Naive thymus-derived CD8-positive, alpha-beta T cell (primary cell): ENCODE data around the gene ATP6V0A1. TPM values are rescaled to one million over a fixed set of nuclear protein-coding genes. Genes with fewer than 3 reads are reported as not detected.

ENCODE experiments used
- ATAC-seq, 2 donors: fragments of 150-1000 bp; cut with Tn5 transposase in 1 of 2; sonication (Bioruptor Pico), chemical (Tn5 transposase) in 1 of 2; 1 replicate in 1 of 2; 2 replicates in 1 of 2; pipeline ENCODE4 v1.10.0; 2021; ENCODE audit warnings: mild to moderate bottlenecking in 2 of 2, moderate library complexity in 2 of 2
- POLR2A ChIA-PET: fragments of 350-600 bp; sonication (Branson Sonifier 250); formaldehyde crosslinking; loops from one replicate; lab custom pipeline; 2021; ENCODE audit warnings: antibody characterized with exemption; lab: Charles Lee
- DNase-seq, 10 donors: peaks; one replicate each; pipeline versions ENCODE4 v3.0.0 to v3.0.0-alpha.2; 2020 to 2022
- H3K27ac Mint-ChIP-seq, 10 donors: one replicate each; pipeline ENCODE4 v1.8.0; 2020 to 2022; ENCODE audit warnings: mild to moderate bottlenecking in 10 of 10, mixed read lengths in 10 of 10, moderate library complexity in 4 of 10, inconsistent platforms in 1 of 10
- H3K27me3 Mint-ChIP-seq, 5 donors: one replicate each; pipeline ENCODE4 v1.8.0; 2021 to 2022; ENCODE audit warnings: mixed read lengths in 5 of 5
- H3K36me3 Mint-ChIP-seq, 3 donors: one replicate each; pipeline ENCODE4 v1.8.0; 2020 to 2022; ENCODE audit warnings: mixed read lengths in 3 of 3, mild to moderate bottlenecking in 2 of 3, inconsistent platforms in 1 of 3
- H3K4me1 Mint-ChIP-seq, 4 donors: one replicate each; pipeline ENCODE4 v1.8.0; 2021 to 2022; ENCODE audit warnings: mixed read lengths in 4 of 4
- H3K4me3 Mint-ChIP-seq, 10 donors: one replicate each; pipeline ENCODE4 v1.8.0; 2020 to 2022; ENCODE audit warnings: mild to moderate bottlenecking in 10 of 10, mixed read lengths in 10 of 10, moderate library complexity in 6 of 10, inconsistent platforms in 1 of 10
- H3K9me3 Mint-ChIP-seq, 9 donors: one replicate each; pipeline ENCODE4 v1.8.0; 2020 to 2022; ENCODE audit warnings: mixed read lengths in 9 of 9, mild to moderate bottlenecking in 3 of 9, inconsistent platforms in 1 of 9, moderate library complexity in 1 of 9
- polyA plus RNA-seq, 3 donors: library from polyadenylated mRNA; unstranded; fragments of 300-500 nt; fragmentation: Illumina TruSeq; gene quantifications; one replicate each; pipeline ENCODE4 v1.2.3, GENCODE V29; 2021
- total RNA-seq, 8 experiments: library from RNA in 2 of 8; stranded (reverse) in 2 of 8; gene quantifications; one replicate each; pipeline ENCODE4 v1.2.3 and lab custom pipeline; 2021 to 2026

Gene ATP6V0A1
- total and polyA plus RNA-seq, 5 experiments from 2014 or later: 4.1 to 19.1 (median 12.6) TPM

DNA sequence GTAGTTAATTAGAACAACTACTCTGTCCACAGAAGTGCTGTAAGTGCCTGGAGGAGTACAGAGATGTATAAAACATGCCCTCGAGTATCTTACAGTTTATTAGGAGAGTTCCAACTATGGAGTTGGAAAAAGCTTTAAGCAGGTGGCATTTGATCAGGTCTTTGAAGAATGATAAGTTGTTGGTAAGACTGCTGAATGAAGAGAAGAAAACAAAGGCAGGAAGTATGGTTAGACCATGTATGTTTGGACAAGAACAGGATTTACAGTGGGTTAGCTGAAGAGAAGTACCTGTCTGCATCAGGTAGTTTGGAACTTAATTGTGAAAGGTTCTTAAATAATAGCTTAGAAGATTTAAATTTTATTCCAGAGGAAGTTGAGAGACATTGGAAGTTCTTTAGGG is 29.4 kb downstream of the ATP6V0A1 start:
- Mint-ChIP-seq H3K27me3 (peaks cover 0 to 10% (median 0%) of the 10 kb centered on the region in 5 donors), H3K4me1 (peaks cover 17 to 44% (median 38%) of the 10 kb centered on the region in 4 donors), H3K9me3 (no peaks in the 10 kb centered on the region), H3K27ac (peak overlapping the region in 5 of 10 donors; percentile 1 to 57 (median 7)), H3K36me3 (peaks cover 0 to 20% (median 14%) of the 10 kb centered on the region in 3 donors), H3K4me3 (peak overlapping the region in 8 of 10 donors; percentile 31 to 76 (median 58))
- no peak for ATAC-seq
- DNase-seq: peak in 3 of 10 donors; percentile 6 to 16 (median 13)
- POLR2A ChIA-PET: no interaction called here

DNA sequence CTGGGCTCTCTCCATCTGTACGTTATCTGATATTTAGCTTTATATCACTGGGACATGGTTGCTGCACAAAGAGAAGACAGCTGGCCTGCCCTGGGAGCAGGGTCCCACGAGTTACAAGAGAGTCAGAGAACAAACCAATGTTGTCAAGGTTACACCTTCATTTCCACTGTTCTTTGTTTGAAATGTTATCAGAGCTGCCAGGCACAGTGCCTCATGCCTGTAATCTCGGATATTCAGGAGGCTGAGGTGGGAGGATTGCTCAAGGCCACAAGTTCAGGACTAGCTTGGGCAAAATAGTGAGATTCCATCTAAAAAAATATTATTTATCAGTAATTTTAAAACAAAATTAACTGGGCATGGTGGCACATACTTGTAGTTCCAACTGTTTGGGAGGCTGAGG is 34.6 kb downstream of the ATP6V0A1 start:
- Mint-ChIP-seq H3K4me3 (no peak overlapping the region), H3K27me3 (peaks cover 0 to 10% (median 0%) of the 10 kb centered on the region in 5 donors), H3K4me1 (peaks cover 10 to 20% (median 19%) of the 10 kb centered on the region in 4 donors), H3K9me3 (no peaks in the 10 kb centered on the region), H3K27ac (no peak overlapping the region), H3K36me3 (peaks cover 0 to 40% (median 29%) of the 10 kb centered on the region in 3 donors)
- DNase-seq (no peak), ATAC-seq (no peak)
- POLR2A ChIA-PET: no interaction called here

DNA sequence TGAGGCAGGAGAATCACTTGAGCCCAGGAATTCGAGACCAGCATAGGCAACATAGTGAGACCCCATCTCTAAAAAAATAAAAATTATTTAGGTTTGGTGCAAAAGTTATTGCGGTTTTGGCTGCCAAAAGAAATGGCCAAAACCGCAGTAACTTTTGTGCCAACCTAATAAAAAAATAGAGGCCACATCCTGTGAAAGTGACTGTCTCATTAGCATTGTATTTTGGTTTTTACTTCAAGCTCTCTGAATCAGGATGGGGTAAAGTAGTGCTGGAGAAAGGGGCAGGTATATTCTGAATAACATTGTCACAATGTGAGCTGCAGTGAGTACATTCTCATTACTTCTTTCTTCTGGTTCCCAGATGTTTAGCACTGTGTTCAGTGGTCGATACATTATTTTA is 36.0 kb downstream of the ATP6V0A1 start:
- DNase-seq: no peak
- Mint-ChIP-seq H3K4me1 (peaks cover 5 to 12% (median 9%) of the 10 kb centered on the region in 4 donors), H3K9me3 (no peaks in the 10 kb centered on the region), H3K4me3 (no peak overlapping the region), H3K36me3 (peaks cover 0 to 42% (median 29%) of the 10 kb centered on the region in 3 donors), H3K27me3 (peaks cover 0 to 4% (median 0%) of the 10 kb centered on the region in 5 donors), H3K27ac (peak overlapping the region in 1 of 10 donors; percentile 35)
- POLR2A ChIA-PET: interaction anchor here (0.7 kb wide), 2 partner anchors 14 to 54 kb away, joined by 3 to 4 read pairs; no protein-coding TSS in a partner anchor
- ATAC-seq: no peak

DNA sequence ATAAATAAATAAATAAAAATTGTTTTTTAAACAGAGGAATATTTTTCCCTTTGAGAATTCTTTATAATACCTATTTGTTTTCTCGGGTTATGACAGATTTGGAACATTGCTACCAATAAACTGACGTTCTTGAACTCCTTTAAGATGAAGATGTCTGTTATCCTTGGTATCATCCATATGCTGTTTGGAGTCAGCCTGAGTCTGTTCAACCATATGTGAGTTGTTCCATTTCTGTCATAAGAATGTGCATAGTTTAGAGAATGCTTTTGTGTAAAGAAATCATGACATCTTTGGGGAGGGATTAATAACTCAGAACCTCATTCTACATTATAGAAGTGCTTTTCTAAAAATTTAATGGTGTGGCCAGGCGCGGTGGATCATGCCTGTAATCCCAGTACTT is 40.1 kb downstream of the ATP6V0A1 start:
- POLR2A ChIA-PET: interaction anchor here (0.7 kb wide), 1 partner anchor 217 kb away, joined by 3 read pairs; no protein-coding TSS in a partner anchor
- Mint-ChIP-seq H3K4me3 (no peak overlapping the region), H3K27ac (no peak overlapping the region)

DNA sequence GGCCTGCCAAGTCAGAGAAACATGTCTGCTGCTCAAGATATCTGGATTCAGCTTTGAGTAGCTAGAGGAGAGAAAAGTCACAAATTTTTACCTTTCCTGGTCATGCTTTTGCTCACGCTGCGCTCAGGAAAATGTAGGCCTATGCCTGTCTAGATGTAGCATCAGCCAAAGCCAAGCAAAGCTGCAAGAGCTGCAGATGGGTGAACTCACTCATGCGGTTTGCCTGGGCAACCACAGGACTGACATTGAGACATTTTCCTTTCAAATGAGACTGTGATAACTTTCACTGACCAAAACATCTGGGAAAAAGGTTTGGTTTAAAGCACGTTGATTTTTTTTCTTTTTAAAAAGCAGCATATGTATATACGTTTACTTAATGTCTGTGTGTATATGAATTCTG is 43.4 kb downstream of the ATP6V0A1 start:
- DNase-seq (no peak), ATAC-seq (no peak)
- Mint-ChIP-seq H3K4me1 (no peaks in the 10 kb centered on the region), H3K36me3 (peaks cover 0 to 47% (median 15%) of the 10 kb centered on the region in 3 donors), H3K4me3 (no peak overlapping the region), H3K9me3 (no peaks in the 10 kb centered on the region), H3K27ac (no peak overlapping the region), H3K27me3 (no peaks in the 10 kb centered on the region)
- POLR2A ChIA-PET: no interaction called here

More for the DNA sequence above, 40.1 kb downstream of the ATP6V0A1 start:
- no peaks in the 10 kb centered on the region for H3K9me3 Mint-ChIP-seq
- H3K4me1 Mint-ChIP-seq: peaks cover 2 to 11% (median 7%) of the 10 kb centered on the region in 4 donors
- peaks cover 0 to 1% (median 0%) of the 10 kb centered on the region in 5 donors for H3K27me3 Mint-ChIP-seq
- DNase-seq (no peak), ATAC-seq (no peak)
- peaks cover 0 to 66% (median 31%) of the 10 kb centered on the region in 3 donors for H3K36me3 Mint-ChIP-seq

DNA sequence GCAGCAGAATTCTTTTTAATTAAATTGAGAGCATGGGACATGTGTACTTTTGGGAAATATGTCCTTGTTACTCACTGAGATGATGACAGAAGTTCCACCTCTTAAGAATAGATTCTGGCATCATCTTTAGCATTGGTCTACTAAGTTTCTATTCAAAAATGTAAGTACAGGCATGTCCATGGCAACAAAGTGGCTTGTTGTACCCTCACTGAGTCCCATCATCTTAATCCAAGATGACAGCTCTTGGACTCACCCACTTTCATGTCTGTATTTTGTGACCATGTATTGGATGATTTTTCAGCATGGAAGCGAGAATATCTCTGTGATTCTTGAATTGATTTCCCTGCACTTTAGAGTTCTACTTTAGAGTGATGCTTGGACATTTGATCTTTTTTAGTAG is 44.2 kb downstream of the ATP6V0A1 start:
- no peaks in the 10 kb centered on the region for H3K27me3 Mint-ChIP-seq
- H3K9me3 Mint-ChIP-seq: no peaks in the 10 kb centered on the region
- no peak for ATAC-seq
- no peak overlapping the region for H3K4me3 Mint-ChIP-seq
- POLR2A ChIA-PET: no interaction called here
- peaks cover 0 to 50% (median 19%) of the 10 kb centered on the region in 3 donors for H3K36me3 Mint-ChIP-seq
- no peak for DNase-seq
- H3K27ac Mint-ChIP-seq: no peak overlapping the region
- no peaks in the 10 kb centered on the region for H3K4me1 Mint-ChIP-seq

DNA sequence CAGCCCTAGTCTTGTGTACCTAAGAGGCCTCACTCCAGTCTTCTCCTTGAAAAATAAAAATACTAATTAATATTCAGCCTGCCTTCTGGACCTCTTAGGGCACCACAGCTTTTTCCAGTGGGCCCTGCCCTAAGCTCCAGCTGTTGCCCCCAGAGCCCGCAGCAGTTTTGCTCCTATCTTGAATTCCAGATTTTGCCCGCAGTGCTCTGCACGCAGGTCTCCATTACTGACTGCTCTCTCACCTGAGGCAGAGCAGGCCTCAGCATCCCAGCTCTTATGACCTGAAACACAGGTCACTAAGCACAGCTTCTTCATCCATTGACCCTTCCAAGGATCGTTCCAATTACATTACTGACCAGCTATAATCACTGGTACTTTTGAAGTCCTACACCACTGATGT is 49.0 kb downstream of the ATP6V0A1 start:
- H3K27me3 Mint-ChIP-seq: no peaks in the 10 kb centered on the region

DNA sequence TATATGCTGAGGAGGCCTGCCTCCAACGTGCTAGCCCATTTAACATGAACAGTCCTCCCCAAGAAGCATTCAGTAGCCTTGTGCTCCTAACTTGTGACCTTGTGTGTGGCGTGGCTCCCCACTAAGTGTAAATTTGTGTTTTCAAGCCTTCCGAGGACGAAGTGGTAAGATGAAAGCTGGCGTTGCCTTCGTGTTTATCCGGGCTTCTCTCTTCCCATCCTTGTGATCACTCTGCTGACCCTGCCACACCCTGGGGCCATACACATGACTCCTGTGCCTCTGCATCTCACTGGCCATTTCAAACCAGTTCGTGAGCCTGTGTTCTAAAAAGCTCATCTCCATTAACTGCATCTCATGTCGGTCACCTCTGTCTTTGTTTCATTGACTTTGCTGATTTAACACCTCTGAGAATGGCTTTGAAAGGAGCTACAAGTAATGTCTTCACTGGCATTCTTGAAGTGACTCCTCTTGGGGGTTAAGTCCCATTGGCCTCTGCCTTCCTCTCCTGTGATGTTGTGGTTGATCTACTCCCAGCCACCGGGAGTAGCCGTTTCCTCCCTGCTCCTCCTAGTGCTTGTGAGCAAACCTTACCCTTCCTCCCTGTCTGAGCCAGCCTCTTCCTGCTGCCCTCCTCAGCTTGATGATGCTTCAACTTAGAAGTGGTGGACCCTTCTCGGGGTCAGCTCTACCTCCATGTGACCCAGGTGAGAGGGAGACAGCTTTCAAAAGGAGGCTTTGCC is 49.9 kb downstream of the ATP6V0A1 start:
- H3K27me3 Mint-ChIP-seq: no peaks in the 10 kb centered on the region

More for the DNA sequence above, 49.0 kb downstream of the ATP6V0A1 start:
- H3K4me1 Mint-ChIP-seq: peaks cover 0 to 9% (median 6%) of the 10 kb centered on the region in 4 donors
- H3K27ac Mint-ChIP-seq: peak overlapping the region in 2 of 10 donors; percentile 15 to 17
- H3K36me3 Mint-ChIP-seq: peaks cover 0 to 34% (median 10%) of the 10 kb centered on the region in 3 donors
- no peak for DNase-seq
- H3K4me3 Mint-ChIP-seq: no peak overlapping the region
- POLR2A ChIA-PET: no interaction called here
- H3K9me3 Mint-ChIP-seq: no peaks in the 10 kb centered on the region
- no peak for ATAC-seq

DNA sequence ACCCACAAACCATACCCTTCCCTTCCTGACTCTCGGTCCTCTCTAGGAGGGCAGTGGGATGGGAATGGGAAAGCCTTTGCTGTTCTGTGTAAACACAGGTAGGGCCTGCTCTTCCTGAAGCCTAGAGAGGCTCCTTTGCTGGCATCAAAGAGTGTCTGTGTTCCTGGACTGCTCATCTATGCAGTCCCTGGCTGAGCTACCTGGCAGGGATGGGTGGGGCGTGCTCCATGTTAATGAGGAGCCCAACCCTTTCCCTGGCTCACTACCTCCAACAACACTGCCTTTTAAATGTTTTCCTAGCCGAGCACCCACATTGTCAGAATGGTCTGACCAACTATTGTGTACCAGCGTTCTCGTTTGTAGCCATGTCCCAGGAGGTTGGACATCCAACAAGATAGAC is 50.7 kb downstream of the ATP6V0A1 start:
- DNase-seq (no peak), ATAC-seq (no peak)
- Mint-ChIP-seq H3K27ac (no peak overlapping the region), H3K36me3 (peaks cover 0 to 20% (median 10%) of the 10 kb centered on the region in 3 donors), H3K4me3 (no peak overlapping the region), H3K27me3 (no peaks in the 10 kb centered on the region), H3K4me1 (peaks cover 0 to 9% (median 6%) of the 10 kb centered on the region in 4 donors), H3K9me3 (no peaks in the 10 kb centered on the region)
- POLR2A ChIA-PET: no interaction called here

More for the DNA sequence above, 49.9 kb downstream of the ATP6V0A1 start:
- peak overlapping the region in 2 of 10 donors; percentile 58 to 77 for H3K27ac Mint-ChIP-seq
- H3K36me3 Mint-ChIP-seq: peaks cover 0 to 27% (median 10%) of the 10 kb centered on the region in 3 donors
- DNase-seq: no peak
- POLR2A ChIA-PET: no interaction called here
- no peak overlapping the region for H3K4me3 Mint-ChIP-seq
- H3K9me3 Mint-ChIP-seq: no peaks in the 10 kb centered on the region
- no peak for ATAC-seq
- H3K4me1 Mint-ChIP-seq: peaks cover 0 to 9% (median 6%) of the 10 kb centered on the region in 4 donors

DNA sequence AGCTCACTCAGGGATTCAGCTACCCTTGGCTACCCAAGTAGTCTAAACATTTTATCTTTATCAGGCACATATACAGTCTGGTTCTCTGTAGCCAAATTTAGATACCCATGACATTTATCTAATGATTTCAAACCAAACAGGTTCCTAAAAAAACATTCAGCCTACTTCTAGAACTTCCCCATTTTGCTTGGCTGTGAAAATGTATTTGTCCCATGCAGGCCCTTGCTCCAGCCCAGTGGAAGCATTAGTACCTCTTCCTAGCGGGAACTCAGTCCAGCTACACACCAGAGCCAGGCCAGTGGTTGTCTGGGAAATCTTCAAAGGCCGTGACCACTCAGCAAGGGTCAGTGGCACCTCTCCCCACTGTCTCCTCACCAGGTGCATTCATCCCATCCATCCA is 51.2 kb downstream of the ATP6V0A1 start:
- no peaks in the 10 kb centered on the region for H3K27me3 Mint-ChIP-seq
- H3K27ac Mint-ChIP-seq: no peak overlapping the region
- H3K4me1 Mint-ChIP-seq: peaks cover 0 to 9% (median 6%) of the 10 kb centered on the region in 4 donors
- no peak for ATAC-seq
- no peaks in the 10 kb centered on the region for H3K9me3 Mint-ChIP-seq
- H3K36me3 Mint-ChIP-seq: peaks cover 0 to 16% (median 9%) of the 10 kb centered on the region in 3 donors
- POLR2A ChIA-PET: no interaction called here
- H3K4me3 Mint-ChIP-seq: no peak overlapping the region
- DNase-seq: no peak

DNA sequence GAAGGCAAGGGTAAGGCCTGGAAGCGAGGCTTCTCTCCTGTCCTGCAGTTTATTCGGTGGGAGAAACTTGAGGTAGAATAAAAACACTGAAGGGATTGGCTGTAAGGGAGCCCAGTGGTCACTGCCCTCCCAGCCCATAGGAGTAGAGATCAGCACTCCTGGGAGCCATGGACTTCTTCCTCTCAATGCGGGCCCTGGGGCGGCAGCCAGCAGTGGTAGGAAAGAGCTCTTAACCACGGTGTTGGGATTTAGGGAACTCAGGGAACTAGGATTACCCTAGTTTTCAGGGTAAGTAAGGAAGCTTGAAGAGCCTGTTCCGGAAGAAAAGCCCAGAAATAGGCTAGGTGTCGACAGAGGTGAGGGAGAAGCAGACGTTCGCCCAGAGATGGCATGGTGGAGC is 53.6 kb downstream of the ATP6V0A1 start:
- DNase-seq: no peak
- POLR2A ChIA-PET: no interaction called here
- H3K36me3 Mint-ChIP-seq: peaks cover 0 to 14% (median 8%) of the 10 kb centered on the region in 3 donors

DNA sequence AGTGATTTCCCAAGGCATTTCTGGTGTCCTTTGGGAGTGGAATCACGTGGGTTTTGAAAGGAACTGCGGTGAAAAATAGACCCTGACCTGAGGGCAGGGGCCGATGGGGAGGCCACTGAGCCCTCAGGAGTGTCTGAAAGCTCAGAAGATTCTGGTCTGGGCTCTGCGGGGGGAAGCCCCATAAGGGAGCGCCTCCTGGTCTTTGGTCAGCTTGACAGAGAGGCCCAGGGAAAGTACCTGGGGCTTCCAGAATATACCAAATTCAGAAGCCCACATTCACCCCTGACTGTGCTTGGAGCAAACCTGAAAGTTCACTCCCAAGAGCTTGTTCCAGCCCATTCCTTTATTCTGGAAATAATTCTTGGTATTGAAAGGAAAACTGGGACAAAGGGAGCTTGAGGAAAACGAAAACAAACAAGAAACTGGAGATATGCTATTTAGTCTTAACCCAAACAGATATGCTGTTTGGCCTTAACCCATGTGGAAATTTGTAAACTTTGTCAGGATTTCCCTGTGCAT is 54.1 kb downstream of the ATP6V0A1 start:
- H3K9me3 Mint-ChIP-seq: no peaks in the 10 kb centered on the region
- H3K27ac Mint-ChIP-seq: no peak overlapping the region
- H3K36me3 Mint-ChIP-seq: peaks cover 0 to 13% (median 6%) of the 10 kb centered on the region in 3 donors
- peaks cover 5 to 13% (median 8%) of the 10 kb centered on the region in 4 donors for H3K4me1 Mint-ChIP-seq
- no peak overlapping the region for H3K4me3 Mint-ChIP-seq
- POLR2A ChIA-PET: no interaction called here
- no peaks in the 10 kb centered on the region for H3K27me3 Mint-ChIP-seq
- no peak for DNase-seq
- no peak for ATAC-seq

More for the DNA sequence above, 53.6 kb downstream of the ATP6V0A1 start:
- no peak for ATAC-seq
- Mint-ChIP-seq H3K27me3 (no peaks in the 10 kb centered on the region), H3K4me1 (peaks cover 0 to 9% (median 6%) of the 10 kb centered on the region in 4 donors), H3K27ac (peak overlapping the region in 2 of 10 donors; percentile 27 to 57), H3K4me3 (no peak overlapping the region), H3K9me3 (no peaks in the 10 kb centered on the region)

DNA sequence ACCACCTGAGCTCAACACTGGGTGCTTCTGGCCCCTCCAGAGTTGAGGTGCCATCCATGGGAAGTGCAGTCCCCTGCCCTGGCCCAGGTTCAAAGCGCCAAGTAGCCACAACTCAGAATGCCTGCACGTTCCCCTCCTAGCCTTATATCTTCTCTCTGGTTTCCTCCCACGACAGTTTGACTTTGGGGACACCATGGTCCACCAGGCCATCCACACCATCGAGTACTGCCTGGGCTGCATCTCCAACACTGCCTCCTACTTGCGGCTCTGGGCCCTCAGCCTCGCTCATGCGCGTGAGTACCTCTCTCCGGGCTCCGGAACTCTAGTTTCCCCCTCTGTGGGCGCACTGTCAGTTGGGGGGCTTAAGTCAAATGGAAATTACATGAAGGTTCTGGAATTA is 55.0 kb downstream of the ATP6V0A1 start:
- POLR2A ChIA-PET: no interaction called here
- ATAC-seq: no peak

More for the DNA sequence above, 55.0 kb downstream of the ATP6V0A1 start:
- Mint-ChIP-seq H3K27me3 (no peaks in the 10 kb centered on the region), H3K4me1 (peaks cover 5 to 16% (median 7%) of the 10 kb centered on the region in 4 donors), H3K4me3 (no peak overlapping the region), H3K27ac (no peak overlapping the region), H3K36me3 (peaks cover 0 to 6% (median 3%) of the 10 kb centered on the region in 3 donors), H3K9me3 (no peaks in the 10 kb centered on the region)
- no peak for DNase-seq
